HCT116 (cell line): ENCODE data around the gene SDK2. TPM values are rescaled to one million over a fixed set of nuclear protein-coding genes. Genes with fewer than 3 reads are reported as not detected.

Source experiments
- ATAC-seq: fragments of 200-7000 bp; cut with Tn5 transposase; 2 replicates; pipeline ENCODE4 v1.9.1; 2020; ENCODE audit warnings: mild to moderate bottlenecking, moderate library complexity
- BruUV-seq: library from RNA; stranded (reverse); fragments of 400-500 nt; replicated peaks from 2 replicates; lab custom pipeline; 2021; lab: Mats Ljungman, UMichigan
- CTCF ChIA-PET: fragments of 300-600 bp; sonication (Branson Sonifier 250); formaldehyde crosslinking; loops from one replicate; lab custom pipeline; 2021; ENCODE audit warnings: antibody characterized with exemption; lab: Charles Lee
- POLR2A ChIA-PET: fragments of 300-600, 350-600 bp; sonication (Branson Sonifier 250); formaldehyde crosslinking; loops from one replicate; lab custom pipeline; 2021; ENCODE audit warnings: antibody characterized with exemption; lab: Charles Lee
- RAD21 ChIA-PET, 2 experiments: fragments of 300-600 bp; sonication (Branson Sonifier 250); formaldehyde crosslinking; loops; one replicate each; lab custom pipeline; 2023; ENCODE audit warnings: low total read pairs in 2 of 2; ENCODE audit not compliant: uncharacterized antibody in 2 of 2, unreplicated experiment in 2 of 2, low non-redundant PET in 1 of 2; lab: Charles Lee
- DNase-seq: peaks from one replicate; pipeline ENCODE4 v3.0.0-alpha.2; 2010; ENCODE audit warnings: low read depth, low spot score
- H2AFZ ChIP-seq: fragments of 200-600 bp; shearing (Covaris generic), sonication (generic); 2 replicates; pipeline ENCODE4 v1.6.1; 2017; ENCODE audit warnings: low read depth, mixed run types, mixed read lengths, antibody characterized with exemption, low read length; ENCODE audit not compliant: poor library complexity, severe bottlenecking
- H3K27ac ChIP-seq: 2 replicates; pipeline ENCODE4 v1.5.1; 2012; ENCODE audit warnings: low read depth, low read length
- H3K27me3 ChIP-seq: fragments of 200-600 bp; sonication (generic); 2 replicates; pipeline ENCODE4 v1.6.1; 2016; ENCODE audit warnings: mixed run types, low read length, mixed read lengths; ENCODE audit not compliant: insufficient read depth
- H3K36me3 ChIP-seq, 2 experiments: fragments of 200-500 bp in 1 of 2; fragments of 200-600 bp in 1 of 2; sonication (Bioruptor generic) in 1 of 2; sonication (generic) in 1 of 2; 2 replicates each; pipeline versions ENCODE4 v1.5.1 to v1.6.1; 2014 to 2016; ENCODE audit warnings: low read length in 2 of 2, inconsistent platforms in 1 of 2, mixed read lengths in 1 of 2, mixed run types in 1 of 2; ENCODE audit not compliant: insufficient read depth in 2 of 2, control insufficient read depth in 1 of 2
- H3K4me1 ChIP-seq, 2 experiments: fragments of 200-600 bp in 1 of 2; sonication (generic) in 1 of 2; 2 replicates each; pipeline versions ENCODE4 v1.5.1 to v1.6.1; 2012 to 2017; ENCODE audit warnings: low read length in 2 of 2, inconsistent platforms in 1 of 2, mild to moderate bottlenecking in 1 of 2, mixed read lengths in 1 of 2, mixed run types in 1 of 2, moderate library complexity in 1 of 2; ENCODE audit not compliant: insufficient read depth in 2 of 2, control insufficient read depth in 1 of 2
- H3K4me2 ChIP-seq: fragments of 200-600 bp; sonication (generic); 2 replicates; pipeline ENCODE4 v1.6.1; 2017; ENCODE audit warnings: mixed run types, low read length, mixed read lengths
- H3K4me3 ChIP-seq, 2 experiments: fragments of 200-600 bp in 1 of 2; sonication (generic) in 1 of 2; replicated peaks in 1 of 2; 2 replicates each; pipeline ENCODE4 v1.5.1; 2011 to 2016; ENCODE audit warnings: low read length in 2 of 2, control low read depth in 1 of 2, low read depth in 1 of 2, mild to moderate bottlenecking in 1 of 2, mixed read lengths in 1 of 2, mixed run types in 1 of 2
- H3K79me2 ChIP-seq: fragments of 200-600 bp; sonication (generic); 2 replicates; pipeline ENCODE4 v1.6.1; 2017; ENCODE audit warnings: mild to moderate bottlenecking, mixed run types, low read length, moderate library complexity, mixed read lengths; ENCODE audit not compliant: insufficient read depth
- H3K9ac ChIP-seq: fragments of 200-600 bp; sonication (generic); 2 replicates; pipeline ENCODE4 v1.6.1; 2016; ENCODE audit warnings: low read length, mixed read lengths
- H3K9me2 ChIP-seq: fragments of 200-600 bp; sonication (generic), shearing (Covaris generic); 2 replicates; pipeline ENCODE4 v1.6.1; 2017; ENCODE audit warnings: mixed run types, mild to moderate bottlenecking, moderate library complexity; ENCODE audit not compliant: insufficient read depth
- H3K9me3 ChIP-seq, 2 experiments: fragments of 200-500 bp in 1 of 2; fragments of 200-600 bp in 1 of 2; sonication (Bioruptor generic) in 1 of 2; sonication (generic) in 1 of 2; 2 replicates each; pipeline ENCODE4 v1.6.1; 2014 to 2017; ENCODE audit warnings: low read length in 2 of 2, mixed read lengths in 2 of 2, inconsistent platforms in 1 of 2, low read depth in 1 of 2, mild to moderate bottlenecking in 1 of 2, mixed run types in 1 of 2, moderate library complexity in 1 of 2; ENCODE audit not compliant: control insufficient read depth in 1 of 2, insufficient read depth in 1 of 2
- H4K20me1 ChIP-seq: fragments of 200-600 bp; sonication (generic), shearing (Covaris generic); 2 replicates; pipeline ENCODE4 v1.6.1; 2017; ENCODE audit warnings: mixed run types, mild to moderate bottlenecking, moderate library complexity; ENCODE audit not compliant: insufficient read depth
- CBX3 ChIP-seq: IDR thresholded peaks from 2 replicates; pipeline ENCODE4 v1.6.1; 2012; ENCODE audit warnings: low read depth
- EGR1 ChIP-seq: IDR thresholded peaks from 2 replicates; pipeline ENCODE4 v1.6.1; 2012; ENCODE audit warnings: low read depth
- ELF1 ChIP-seq: IDR thresholded peaks from 2 replicates; pipeline ENCODE4 v1.6.1; 2012; ENCODE audit warnings: low read depth, borderline replicate concordance
- EZH2 ChIP-seq: fragments of 200-600 bp; sonication (generic); IDR thresholded peaks from 2 replicates; pipeline ENCODE4 v1.6.1; 2017; ENCODE audit warnings: antibody characterized with exemption, mixed run types
- EZH2phosphoT487 ChIP-seq: fragments of 200-600 bp; IDR thresholded peaks from 2 replicates; pipeline ENCODE4 v1.6.1; 2018; ENCODE audit warnings: antibody characterized with exemption, borderline replicate concordance
- FOSL1 ChIP-seq: IDR thresholded peaks from 2 replicates; pipeline ENCODE4 v1.6.1; 2012; ENCODE audit warnings: low read depth
- JUND ChIP-seq: IDR thresholded peaks from 2 replicates; pipeline ENCODE4 v1.6.1; 2012
- RAD21 ChIP-seq: IDR thresholded peaks from 2 replicates; pipeline ENCODE4 v1.6.1; 2012; ENCODE audit warnings: low read depth, mild to moderate bottlenecking
- SIN3A ChIP-seq: IDR thresholded peaks from 2 replicates; pipeline ENCODE4 v1.6.1; 2012; ENCODE audit warnings: low read depth
- YY1 ChIP-seq: IDR thresholded peaks from 2 replicates; pipeline ENCODE4 v1.6.1; 2011; ENCODE audit warnings: low read length, low read depth, moderate library complexity, mild to moderate bottlenecking; ENCODE audit not compliant: insufficient replicate concordance; ENCODE audit errors: extremely low read depth
- ZFX ChIP-seq: fragments of 450-650 bp; IDR thresholded peaks from 2 replicates; pipeline ENCODE4 v1.6.1; 2017
- intact Hi-C: fragments of 100-400 bp; cut with micrococcal nuclease; formaldehyde crosslinking; loops from 2 replicates; pipeline ENCODE4 v1.10.0; 2022
- total RNA-seq: library from RNA; stranded (reverse); gene quantifications from one replicate; pipeline ENCODE4 v1.2.1, GENCODE V29; 2021; ENCODE audit not compliant: unreplicated experiment
- TF ChIP-seq, protein P1 (sequence below): IDR thresholded peaks from 2 replicates; pipeline ENCODE4 v1.6.1; 2012; ENCODE audit warnings: low read depth
- TF ChIP-seq, protein P2 (sequence below): IDR thresholded peaks from 2 replicates; pipeline ENCODE4 v1.6.1; 2012

SDK2 gene
- total RNA-seq, 1 experiment from 2014 or later: 0.10 TPM

DNA sequence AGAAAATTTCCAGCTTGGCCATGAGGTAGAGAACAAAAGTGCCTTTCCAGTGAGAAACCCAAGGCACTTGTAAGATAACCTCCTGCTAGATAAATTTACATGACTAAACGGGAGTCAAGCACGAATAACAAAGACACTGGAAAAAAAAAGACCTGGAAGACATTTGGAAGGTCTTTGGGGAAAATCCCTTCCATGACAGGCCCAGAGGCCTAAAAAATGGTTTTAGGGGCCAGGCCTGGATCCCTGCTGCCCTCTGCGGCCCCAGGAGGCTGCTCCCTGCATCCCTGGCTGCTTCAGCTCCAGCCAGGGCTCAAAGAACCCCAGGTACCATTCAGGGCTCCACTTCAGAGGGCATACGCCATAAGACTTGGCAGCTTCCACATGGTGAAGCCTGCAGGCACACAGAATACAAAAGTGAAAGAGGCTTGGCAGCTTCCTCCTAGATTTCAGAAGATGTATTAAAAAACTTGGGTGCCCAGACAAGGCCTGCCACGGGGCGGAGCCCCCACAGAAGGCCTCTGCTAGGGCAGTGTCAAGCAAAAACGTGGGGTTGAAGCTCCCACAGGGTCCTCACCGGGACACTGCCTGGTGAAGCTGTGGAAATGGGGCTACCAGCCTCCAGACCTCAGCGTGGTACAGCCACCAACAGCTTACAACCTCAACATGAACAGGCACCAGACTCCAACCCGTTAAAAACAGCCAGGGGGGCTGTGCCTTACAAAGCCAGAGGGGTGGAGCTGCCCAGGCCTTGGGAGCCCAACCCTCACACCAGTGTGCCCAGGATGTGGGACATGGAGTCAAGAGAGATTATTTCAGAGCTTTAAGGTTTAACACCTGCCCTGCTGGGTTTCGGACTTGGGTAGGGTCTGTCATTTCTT is 77.1 kb downstream of the SDK2 start:
- Histone ChIP-seq H4K20me1 (no peaks in the 10 kb centered on the region), H3K79me2 (no peaks in the 10 kb centered on the region)
- peak; percentile 37; the same call in 1 of the 2 replicates for ATAC-seq
- TF ChIP-seq, protein P1, sequence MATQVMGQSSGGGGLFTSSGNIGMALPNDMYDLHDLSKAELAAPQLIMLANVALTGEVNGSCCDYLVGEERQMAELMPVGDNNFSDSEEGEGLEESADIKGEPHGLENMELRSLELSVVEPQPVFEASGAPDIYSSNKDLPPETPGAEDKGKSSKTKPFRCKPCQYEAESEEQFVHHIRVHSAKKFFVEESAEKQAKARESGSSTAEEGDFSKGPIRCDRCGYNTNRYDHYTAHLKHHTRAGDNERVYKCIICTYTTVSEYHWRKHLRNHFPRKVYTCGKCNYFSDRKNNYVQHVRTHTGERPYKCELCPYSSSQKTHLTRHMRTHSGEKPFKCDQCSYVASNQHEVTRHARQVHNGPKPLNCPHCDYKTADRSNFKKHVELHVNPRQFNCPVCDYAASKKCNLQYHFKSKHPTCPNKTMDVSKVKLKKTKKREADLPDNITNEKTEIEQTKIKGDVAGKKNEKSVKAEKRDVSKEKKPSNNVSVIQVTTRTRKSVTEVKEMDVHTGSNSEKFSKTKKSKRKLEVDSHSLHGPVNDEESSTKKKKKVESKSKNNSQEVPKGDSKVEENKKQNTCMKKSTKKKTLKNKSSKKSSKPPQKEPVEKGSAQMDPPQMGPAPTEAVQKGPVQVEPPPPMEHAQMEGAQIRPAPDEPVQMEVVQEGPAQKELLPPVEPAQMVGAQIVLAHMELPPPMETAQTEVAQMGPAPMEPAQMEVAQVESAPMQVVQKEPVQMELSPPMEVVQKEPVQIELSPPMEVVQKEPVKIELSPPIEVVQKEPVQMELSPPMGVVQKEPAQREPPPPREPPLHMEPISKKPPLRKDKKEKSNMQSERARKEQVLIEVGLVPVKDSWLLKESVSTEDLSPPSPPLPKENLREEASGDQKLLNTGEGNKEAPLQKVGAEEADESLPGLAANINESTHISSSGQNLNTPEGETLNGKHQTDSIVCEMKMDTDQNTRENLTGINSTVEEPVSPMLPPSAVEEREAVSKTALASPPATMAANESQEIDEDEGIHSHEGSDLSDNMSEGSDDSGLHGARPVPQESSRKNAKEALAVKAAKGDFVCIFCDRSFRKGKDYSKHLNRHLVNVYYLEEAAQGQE: no peak
- no peak for TF ChIP-seq ELF1
- TF ChIP-seq EZH2: no peak
- no peak for TF ChIP-seq JUND
- TF ChIP-seq, all 23 proteins: peak for 0
- intact Hi-C loops: no loop called here
- RAD21 ChIA-PET: no interaction called here
- Histone ChIP-seq H3K4me1 (no peaks in the 10 kb centered on the region), H3K36me3 (no peaks in the 10 kb centered on the region), H3K9me3 (no peaks in the 10 kb centered on the region), H2AFZ (no peak overlapping the region), H3K27ac (no peak overlapping the region), H3K4me3 (no peak overlapping the region), H3K9me2 (no peaks in the 10 kb centered on the region), H3K27me3 (no peaks in the 10 kb centered on the region), H3K9ac (no peak overlapping the region), H3K4me2 (no peak overlapping the region)
- POLR2A ChIA-PET: no interaction called here
- CTCF ChIA-PET: no interaction called here
- DNase-seq: no peak
- BruUV-seq: no TSS peak

DNA sequence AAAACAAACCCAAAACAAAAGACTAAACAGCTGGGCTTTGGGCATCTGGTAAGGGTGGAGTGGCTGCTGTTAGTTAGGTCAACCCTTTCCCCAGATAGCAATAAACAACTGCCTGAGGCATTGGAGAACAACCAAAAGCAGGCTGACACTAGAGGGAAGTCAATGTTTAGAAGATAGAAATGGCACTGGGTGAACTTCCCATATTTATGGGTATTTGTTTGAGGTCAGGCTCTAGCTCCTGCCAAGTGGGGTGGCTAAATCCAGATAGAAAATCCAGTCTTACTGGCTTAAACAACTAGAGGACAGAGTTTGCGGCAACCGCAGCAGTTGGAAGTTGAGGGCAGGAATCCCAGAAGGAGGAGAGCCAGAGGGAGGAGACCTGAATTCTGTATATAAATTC is 79.4 kb downstream of the SDK2 start:
- Histone ChIP-seq H3K4me2 (no peak overlapping the region), H3K4me3 (no peak overlapping the region), H3K4me1 (no peaks in the 10 kb centered on the region), H2AFZ (no peak overlapping the region), H3K79me2 (no peaks in the 10 kb centered on the region), H3K36me3 (no peaks in the 10 kb centered on the region), H3K9me2 (no peaks in the 10 kb centered on the region), H3K9ac (no peak overlapping the region), H3K9me3 (no peaks in the 10 kb centered on the region), H3K27me3 (no peaks in the 10 kb centered on the region), H4K20me1 (no peaks in the 10 kb centered on the region), H3K27ac (no peak overlapping the region)
- POLR2A ChIA-PET: no interaction called here
- CTCF ChIA-PET: no interaction called here
- BruUV-seq: no TSS peak
- no peak for DNase-seq
- intact Hi-C loops: no loop called here
- RAD21 ChIA-PET: no interaction called here
- ATAC-seq: no peak
- TF ChIP-seq FOSL1 (no peak), EZH2 (no peak), CBX3 (no peak), YY1 (no peak), EZH2phosphoT487 (no peak), ZFX (no peak), SIN3A (no peak), EGR1 (no peak), RAD21 (no peak)
- TF ChIP-seq, protein P1: no peak
- TF ChIP-seq, protein P2, sequence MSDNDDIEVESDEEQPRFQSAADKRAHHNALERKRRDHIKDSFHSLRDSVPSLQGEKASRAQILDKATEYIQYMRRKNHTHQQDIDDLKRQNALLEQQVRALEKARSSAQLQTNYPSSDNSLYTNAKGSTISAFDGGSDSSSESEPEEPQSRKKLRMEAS: no peak
